MM.1S (cell line): ENCODE results near the gene THRSP.
"Not testable (repeated sequence)": the region's sequence is repeated elsewhere in the genome, so short reads cannot be mapped to it uniquely, and the experiment has no call there.

Experiments used
- DNase-seq: peaks from one replicate; pipeline ENCODE4 v3.0.0-alpha.2; 2015
- H2AFZ ChIP-seq: fragments of 300-600 bp; sonication (generic); 2 replicates; pipeline ENCODE4 v1.6.0; 2016; ENCODE audit warnings: antibody characterized with exemption, low read length
- H3F3A ChIP-seq: fragments of 300-600 bp; sonication (generic); 2 replicates; pipeline ENCODE4 v1.6.1; 2016; ENCODE audit warnings: mild to moderate bottlenecking, antibody characterized with exemption, low read length, moderate library complexity, mixed read lengths; ENCODE audit not compliant: insufficient read depth
- H3K27ac ChIP-seq: fragments of 300-600 bp; sonication (generic); 2 replicates; pipeline ENCODE4 v1.5.1; 2016; ENCODE audit warnings: mild to moderate bottlenecking, low read length
- H3K27me3 ChIP-seq: fragments of 300-600 bp; sonication (generic); replicated peaks from 2 replicates; pipeline ENCODE4 v1.6.0; 2016; ENCODE audit warnings: low read length; ENCODE audit not compliant: insufficient read depth
- H3K36me3 ChIP-seq: fragments of 300-600 bp; sonication (generic); replicated peaks from 2 replicates; pipeline ENCODE4 v1.6.1; 2016; ENCODE audit warnings: mild to moderate bottlenecking, low read length, mixed read lengths; ENCODE audit not compliant: insufficient read depth
- H3K4me1 ChIP-seq: fragments of 300-600 bp; sonication (generic); 2 replicates; pipeline ENCODE4 v1.6.1; 2016; ENCODE audit warnings: low read length, mixed read lengths
- H3K4me2 ChIP-seq: fragments of 300-600 bp; sonication (generic); 2 replicates; pipeline ENCODE4 v1.6.0; 2016; ENCODE audit warnings: low read depth, low read length
- H3K4me3 ChIP-seq: fragments of 300-600 bp; sonication (generic); 2 replicates; pipeline ENCODE4 v1.5.1; 2016; ENCODE audit warnings: low read length, mixed read lengths
- H3K79me2 ChIP-seq: fragments of 300-600 bp; sonication (generic); 2 replicates; pipeline ENCODE4 v1.6.1; 2016; ENCODE audit warnings: mixed run types, low read length, mixed read lengths
- H3K9ac ChIP-seq: fragments of 300-600 bp; sonication (generic); 2 replicates; pipeline ENCODE4 v1.6.1; 2016; ENCODE audit warnings: low read length, mixed read lengths
- H3K9me2 ChIP-seq: fragments of 300-600 bp; sonication (generic); replicated peaks from 2 replicates; pipeline ENCODE4 v1.6.1; 2016; ENCODE audit warnings: mild to moderate bottlenecking, low read length, mixed read lengths; ENCODE audit not compliant: insufficient read depth
- H3K9me3 ChIP-seq: fragments of 300-600 bp; sonication (generic); replicated peaks from 2 replicates; pipeline ENCODE4 v1.6.1; 2016; ENCODE audit warnings: mild to moderate bottlenecking, low read length, mixed read lengths; ENCODE audit not compliant: insufficient read depth
- H4K20me1 ChIP-seq: fragments of 300-600 bp; sonication (generic); 2 replicates; pipeline ENCODE4 v1.6.1; 2016; ENCODE audit warnings: mild to moderate bottlenecking, low read length, moderate library complexity, mixed read lengths; ENCODE audit not compliant: insufficient read depth
- CTCF ChIP-seq: fragments of 300-600 bp; sonication (generic); IDR thresholded peaks from 2 replicates; pipeline ENCODE4 v1.5.1; 2016; ENCODE audit warnings: antibody characterized with exemption, low read length, mixed read lengths
- EZH2 ChIP-seq: fragments of 300-600 bp; sonication (generic); optimal IDR thresholded peaks from 2 replicates; pipeline ENCODE3; 2017; ENCODE audit warnings: low read depth, mild to moderate bottlenecking, antibody characterized with exemption, low read length, mixed read lengths
- EZH2phosphoT487 ChIP-seq: fragments of 300-600 bp; sonication (generic); IDR thresholded peaks from 2 replicates; pipeline ENCODE4 v1.6.1; 2018; ENCODE audit warnings: antibody characterized with exemption, low read length

The THRSP gene

GRCh38 chr11:78076733-78077403, 13.2 kb downstream of the THRSP start:
- 0 out of 2 replicates have a peak overlapping the region, but pooled peaks have one; percentile 10 for H3K4me2 ChIP-seq
- no peaks in the 10 kb centered on the region for H3K9me3 ChIP-seq
- no peaks in the 10 kb centered on the region for H3K27me3 ChIP-seq
- DNase-seq = no peak
- no peaks in the 10 kb centered on the region for H4K20me1 ChIP-seq
- no peaks in the 10 kb centered on the region for H3K9me2 ChIP-seq
- no peak overlapping the region for H3K9ac ChIP-seq
- no peak overlapping the region for H3K4me3 ChIP-seq
- H3K27ac ChIP-seq = no peak overlapping the region
- H3K4me1 ChIP-seq = peaks cover 8% of the 10 kb centered on the region
- no peaks in the 10 kb centered on the region for H3F3A ChIP-seq
- H2AFZ ChIP-seq = no peak overlapping the region
- H3K79me2 ChIP-seq = peaks cover 76% of the 10 kb centered on the region
- H3K36me3 ChIP-seq = no peaks in the 10 kb centered on the region
- TF ChIP-seq CTCF = no peak
- no peak for TF ChIP-seq EZH2phosphoT487
- TF ChIP-seq EZH2 = no peak

GRCh38 chr11:78077592-78077991, 13.9 kb downstream of the THRSP start:
- H3K27me3 ChIP-seq, H3F3A ChIP-seq, H3K36me3 ChIP-seq, H4K20me1 ChIP-seq, H3K9me3 ChIP-seq, H3K4me2 ChIP-seq, H3K4me3 ChIP-seq, H3K27ac ChIP-seq, H3K9me2 ChIP-seq, DNase-seq, H3K9ac ChIP-seq, H2AFZ ChIP-seq, H3K4me1 ChIP-seq: not testable (repeated sequence)
- H3K79me2 ChIP-seq = peaks cover 71% of the 10 kb centered on the region

- Histone ChIP-seq H3K9me3 (no peaks in the 10 kb centered on the region), H3K36me3 (no peaks in the 10 kb centered on the region)
Observed at GRCh38 chr11:78078218-78079167, 14.8 kb downstream of the THRSP start.

More at GRCh38 chr11:78078218-78079167, 14.8 kb downstream of the THRSP start:
- Histone ChIP-seq H3K27me3 (no peaks in the 10 kb centered on the region), H3F3A (no peaks in the 10 kb centered on the region), H3K27ac (no peak overlapping the region), H3K4me3 (peak overlapping the region; percentile 92), H3K4me2 (peak overlapping the region; percentile 76), H3K4me1 (peaks cover 8% of the 10 kb centered on the region), H2AFZ (0 out of 2 replicates have a peak overlapping the region, but pooled peaks have one; percentile 88), H3K9ac (peak overlapping the region; percentile 90), H4K20me1 (no peaks in the 10 kb centered on the region), H3K9me2 (no peaks in the 10 kb centered on the region), H3K79me2 (peaks cover 62% of the 10 kb centered on the region)
- DNase-seq = no peak
- TF ChIP-seq EZH2 (no peak), CTCF (no peak), EZH2phosphoT487 (no peak)
